ENCODE data around the gene EN2. TPM values are rescaled to one million over a fixed set of nuclear protein-coding genes. Genes with fewer than 3 reads are reported as not detected.

EN2 gene
- total and polyA plus RNA-seq, 10 of the 15 experiments (the other 5 are each of a cell fraction or from before 2014, with no cell fraction given) = not detected

DNA sequence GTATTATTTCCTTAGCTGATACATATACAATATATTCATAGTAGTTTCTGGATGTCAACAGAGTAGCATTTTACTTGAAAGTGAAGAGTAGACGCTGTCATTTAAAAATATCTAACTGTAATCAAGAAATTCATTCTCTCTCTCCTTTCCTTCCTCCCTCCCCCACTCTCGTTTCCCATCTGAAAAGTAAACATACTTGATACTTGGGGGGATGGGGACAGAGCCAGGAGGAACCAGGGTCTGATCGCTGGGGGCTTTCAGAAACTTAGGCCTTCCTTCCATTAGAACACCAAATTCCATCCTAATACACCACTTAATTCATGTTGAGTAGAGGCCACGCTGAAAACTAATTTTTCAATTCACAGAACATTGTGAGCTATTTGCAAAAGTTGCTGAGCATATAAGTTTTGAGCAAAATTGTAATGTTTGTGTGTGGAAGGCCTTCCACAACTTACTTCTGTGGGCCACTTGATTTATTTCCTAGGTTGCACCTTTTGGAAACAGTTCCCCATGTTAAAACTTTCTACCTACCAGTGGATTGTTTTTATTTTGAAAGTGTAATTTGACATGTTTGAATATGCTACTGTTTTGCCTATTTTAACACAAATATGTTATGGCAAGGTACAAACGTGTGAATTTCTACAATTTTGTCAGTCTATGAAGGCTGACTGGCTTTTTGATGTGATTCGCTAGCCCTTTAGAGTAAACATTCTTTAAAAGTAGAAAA is 53.2 kb downstream of the EN2 start (continued):
- TF ChIP-seq, protein P1, sequence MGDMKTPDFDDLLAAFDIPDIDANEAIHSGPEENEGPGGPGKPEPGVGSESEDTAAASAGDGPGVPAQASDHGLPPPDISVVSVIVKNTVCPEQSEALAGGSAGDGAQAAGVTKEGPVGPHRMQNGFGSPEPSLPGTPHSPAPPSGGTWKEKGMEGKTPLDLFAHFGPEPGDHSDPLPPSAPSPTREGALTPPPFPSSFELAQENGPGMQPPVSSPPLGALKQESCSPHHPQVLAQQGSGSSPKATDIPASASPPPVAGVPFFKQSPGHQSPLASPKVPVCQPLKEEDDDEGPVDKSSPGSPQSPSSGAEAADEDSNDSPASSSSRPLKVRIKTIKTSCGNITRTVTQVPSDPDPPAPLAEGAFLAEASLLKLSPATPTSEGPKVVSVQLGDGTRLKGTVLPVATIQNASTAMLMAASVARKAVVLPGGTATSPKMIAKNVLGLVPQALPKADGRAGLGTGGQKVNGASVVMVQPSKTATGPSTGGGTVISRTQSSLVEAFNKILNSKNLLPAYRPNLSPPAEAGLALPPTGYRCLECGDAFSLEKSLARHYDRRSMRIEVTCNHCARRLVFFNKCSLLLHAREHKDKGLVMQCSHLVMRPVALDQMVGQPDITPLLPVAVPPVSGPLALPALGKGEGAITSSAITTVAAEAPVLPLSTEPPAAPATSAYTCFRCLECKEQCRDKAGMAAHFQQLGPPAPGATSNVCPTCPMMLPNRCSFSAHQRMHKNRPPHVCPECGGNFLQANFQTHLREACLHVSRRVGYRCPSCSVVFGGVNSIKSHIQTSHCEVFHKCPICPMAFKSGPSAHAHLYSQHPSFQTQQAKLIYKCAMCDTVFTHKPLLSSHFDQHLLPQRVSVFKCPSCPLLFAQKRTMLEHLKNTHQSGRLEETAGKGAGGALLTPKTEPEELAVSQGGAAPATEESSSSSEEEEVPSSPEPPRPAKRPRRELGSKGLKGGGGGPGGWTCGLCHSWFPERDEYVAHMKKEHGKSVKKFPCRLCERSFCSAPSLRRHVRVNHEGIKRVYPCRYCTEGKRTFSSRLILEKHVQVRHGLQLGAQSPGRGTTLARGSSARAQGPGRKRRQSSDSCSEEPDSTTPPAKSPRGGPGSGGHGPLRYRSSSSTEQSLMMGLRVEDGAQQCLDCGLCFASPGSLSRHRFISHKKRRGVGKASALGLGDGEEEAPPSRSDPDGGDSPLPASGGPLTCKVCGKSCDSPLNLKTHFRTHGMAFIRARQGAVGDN (IDR thresholded peaks at IDR 0.05) = no peak
- TF ChIP-seq SREBF2 (IDR thresholded peaks at IDR 0.05; ENCODE audit: low read length) (no peak), SUZ12 (IDR thresholded peaks at IDR 0.05; ENCODE audit: unreplicated experiment) (no peak), JUND (IDR thresholded peaks at IDR 0.05; ENCODE audit: low read depth, low read length) (no peak), ZZZ3 (IDR thresholded peaks at IDR 0.05; ENCODE audit: control insufficient read depth, insufficient read length, low read depth) (no peak), NBN (IDR thresholded peaks at IDR 0.05) (no peak), MXI1 (IDR thresholded peaks at IDR 0.05; ENCODE audit: low read depth, low read length) (no peak), MYC (IDR thresholded peaks at IDR 0.05; ENCODE audit: insufficient read depth, insufficient read length, insufficient replicate concordance, low read length, severe bottlenecking) (no peak), ZNF274 (IDR thresholded peaks at IDR 0.05; ENCODE audit: insufficient read depth, insufficient read length) (no peak), HDGF (IDR thresholded peaks at IDR 0.05) (no peak), WRNIP1 (IDR thresholded peaks at IDR 0.05; ENCODE audit: borderline replicate concordance, low read depth, low read length) (no peak), SRF (IDR thresholded peaks at IDR 0.05; ENCODE audit: low read depth in 2 of 2, low read length in 2 of 2) (no peak)
- TF ChIP-seq, protein P2, sequence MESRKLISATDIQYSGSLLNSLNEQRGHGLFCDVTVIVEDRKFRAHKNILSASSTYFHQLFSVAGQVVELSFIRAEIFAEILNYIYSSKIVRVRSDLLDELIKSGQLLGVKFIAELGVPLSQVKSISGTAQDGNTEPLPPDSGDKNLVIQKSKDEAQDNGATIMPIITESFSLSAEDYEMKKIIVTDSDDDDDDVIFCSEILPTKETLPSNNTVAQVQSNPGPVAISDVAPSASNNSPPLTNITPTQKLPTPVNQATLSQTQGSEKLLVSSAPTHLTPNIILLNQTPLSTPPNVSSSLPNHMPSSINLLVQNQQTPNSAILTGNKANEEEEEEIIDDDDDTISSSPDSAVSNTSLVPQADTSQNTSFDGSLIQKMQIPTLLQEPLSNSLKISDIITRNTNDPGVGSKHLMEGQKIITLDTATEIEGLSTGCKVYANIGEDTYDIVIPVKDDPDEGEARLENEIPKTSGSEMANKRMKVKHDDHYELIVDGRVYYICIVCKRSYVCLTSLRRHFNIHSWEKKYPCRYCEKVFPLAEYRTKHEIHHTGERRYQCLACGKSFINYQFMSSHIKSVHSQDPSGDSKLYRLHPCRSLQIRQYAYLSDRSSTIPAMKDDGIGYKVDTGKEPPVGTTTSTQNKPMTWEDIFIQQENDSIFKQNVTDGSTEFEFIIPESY (IDR thresholded peaks at IDR 0.05) = no peak
- TF ChIP-seq, protein P3, sequence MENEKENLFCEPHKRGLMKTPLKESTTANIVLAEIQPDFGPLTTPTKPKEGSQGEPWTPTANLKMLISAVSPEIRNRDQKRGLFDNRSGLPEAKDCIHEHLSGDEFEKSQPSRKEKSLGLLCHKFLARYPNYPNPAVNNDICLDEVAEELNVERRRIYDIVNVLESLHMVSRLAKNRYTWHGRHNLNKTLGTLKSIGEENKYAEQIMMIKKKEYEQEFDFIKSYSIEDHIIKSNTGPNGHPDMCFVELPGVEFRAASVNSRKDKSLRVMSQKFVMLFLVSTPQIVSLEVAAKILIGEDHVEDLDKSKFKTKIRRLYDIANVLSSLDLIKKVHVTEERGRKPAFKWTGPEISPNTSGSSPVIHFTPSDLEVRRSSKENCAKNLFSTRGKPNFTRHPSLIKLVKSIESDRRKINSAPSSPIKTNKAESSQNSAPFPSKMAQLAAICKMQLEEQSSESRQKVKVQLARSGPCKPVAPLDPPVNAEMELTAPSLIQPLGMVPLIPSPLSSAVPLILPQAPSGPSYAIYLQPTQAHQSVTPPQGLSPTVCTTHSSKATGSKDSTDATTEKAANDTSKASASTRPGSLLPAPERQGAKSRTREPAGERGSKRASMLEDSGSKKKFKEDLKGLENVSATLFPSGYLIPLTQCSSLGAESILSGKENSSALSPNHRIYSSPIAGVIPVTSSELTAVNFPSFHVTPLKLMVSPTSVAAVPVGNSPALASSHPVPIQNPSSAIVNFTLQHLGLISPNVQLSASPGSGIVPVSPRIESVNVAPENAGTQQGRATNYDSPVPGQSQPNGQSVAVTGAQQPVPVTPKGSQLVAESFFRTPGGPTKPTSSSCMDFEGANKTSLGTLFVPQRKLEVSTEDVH (IDR thresholded peaks at IDR 0.05; ENCODE audit: low read depth, partially characterized antibody) = no peak
